Suprapubic skin (tissue), 4 donors: ENCODE results near the gene PRMT5. TPM values are rescaled to one million over a fixed set of nuclear protein-coding genes. Genes with fewer than 3 reads are reported as not detected.

ENCODE experiments used
- DNase-seq, 2 donors: peaks; one replicate each; pipeline ENCODE4 v3.0.0-alpha.2; 2019; ENCODE audit warnings: low spot score in 2 of 2
- H3K27ac ChIP-seq: fragments of 200-600 bp; sonication (generic); one replicate; pipeline ENCODE4 v1.5.1; 2019
- H3K27me3 ChIP-seq: fragments of 200-600 bp; sonication (generic); one replicate; pipeline ENCODE4 v1.5.1; 2019
- H3K36me3 ChIP-seq: fragments of 200-600 bp; sonication (generic); one replicate; pipeline ENCODE4 v1.5.1; 2019
- H3K4me1 ChIP-seq: fragments of 200-600 bp; sonication (generic); one replicate; pipeline ENCODE4 v1.5.1; 2019
- H3K4me3 ChIP-seq: fragments of 200-600 bp; sonication (generic); one replicate; pipeline ENCODE4 v1.5.1; 2019; ENCODE audit warnings: mild to moderate bottlenecking
- H3K9me3 ChIP-seq: fragments of 200-600 bp; sonication (generic); one replicate; pipeline ENCODE4 v1.5.1; 2019
- CTCF ChIP-seq, 2 donors: fragments of 200-600 bp in 1 of 2; fragments of 450-650 bp in 1 of 2; sonication (generic) in 1 of 2; IDR thresholded peaks; one replicate each; pipeline ENCODE4 v1.5.1; 2016 to 2019; ENCODE audit warnings: antibody characterized with exemption in 2 of 2, mild to moderate bottlenecking in 1 of 2, moderate library complexity in 1 of 2
- EP300 ChIP-seq: sonication (generic); formaldehyde crosslinking; IDR thresholded peaks from one replicate; pipeline ENCODE4 v1.6.1; 2017; ENCODE audit warnings: antibody characterized with exemption
- POLR2A ChIP-seq, 2 donors: fragments of 450-650 bp; IDR thresholded peaks; one replicate each; pipeline ENCODE4 v1.6.1; 2017; ENCODE audit warnings: antibody characterized with exemption in 2 of 2, mild to moderate bottlenecking in 2 of 2, moderate library complexity in 2 of 2
- POLR2AphosphoS5 ChIP-seq, 3 donors: sonication (generic); formaldehyde crosslinking; IDR thresholded peaks; one replicate each; pipeline ENCODE4 v1.6.1; 2017; ENCODE audit warnings: antibody characterized with exemption in 3 of 3
- WGBS: methylation state at CpG from one replicate; pipeline ENCODE4 v1.1.5; 2018; 5-methylcytosine and 5-hydroxymethylcytosine counted together
- total RNA-seq, 4 donors: library from RNA; depleted of rRNA; stranded (reverse); fragments of >200 nt; gene quantifications; one replicate each; pipeline ENCODE4 v1.1.0, GENCODE V29; 2016

Gene PRMT5
- total RNA-seq, 4 donors from 2014 or later: 44.0 to 58.4 (median 50.3) TPM

GRCh38 chr14:22888662-22889061, 40.5 kb downstream of the PRMT5 start:
- WGBS: 42% methylated on average over 4 of the region's 4 CpGs
- no peak overlapping the region for H3K27ac ChIP-seq
- H3K4me3 ChIP-seq: no peak overlapping the region
- peaks cover 33% of the 10 kb centered on the region for H3K4me1 ChIP-seq
- H3K9me3 ChIP-seq: no peaks in the 10 kb centered on the region
- no peak for TF ChIP-seq EP300
- TF ChIP-seq POLR2AphosphoS5 (IDR thresholded peaks at IDR 0.05): no peak
- no peak for TF ChIP-seq POLR2A (IDR thresholded peaks at IDR 0.05)
- no peak for TF ChIP-seq CTCF (IDR thresholded peaks at IDR 0.05)
- no peak for DNase-seq
- H3K27me3 ChIP-seq: no peaks in the 10 kb centered on the region
- H3K36me3 ChIP-seq: no peaks in the 10 kb centered on the region

GRCh38 chr14:22887990-22888378, 41.2 kb downstream of the PRMT5 start:
- no CpG with 5 or more reads among the region's 5 CpGs for WGBS
- Histone ChIP-seq H3K27me3 (no peaks in the 10 kb centered on the region), H3K27ac (no peak overlapping the region), H3K4me3 (peak overlapping the region; percentile 55), H3K36me3 (no peaks in the 10 kb centered on the region), H3K9me3 (no peaks in the 10 kb centered on the region), H3K4me1 (peaks cover 39% of the 10 kb centered on the region)
- no peak for DNase-seq
- TF ChIP-seq POLR2A (IDR thresholded peaks at IDR 0.05) (no peak), POLR2AphosphoS5 (IDR thresholded peaks at IDR 0.05) (no peak)

GRCh38 chr14:22887260-22887989, 41.8 kb downstream of the PRMT5 start:
- no peak for DNase-seq

GRCh38 chr14:22886500-22887259, 42.5 kb downstream of the PRMT5 start:
- 8% methylated on average over 16 of the region's 77 CpGs for WGBS
- peaks cover 49% of the 10 kb centered on the region for H3K4me1 ChIP-seq
- no peaks in the 10 kb centered on the region for H3K36me3 ChIP-seq
- H3K27ac ChIP-seq: peak overlapping the region; percentile 64
- H3K9me3 ChIP-seq: no peaks in the 10 kb centered on the region
- DNase-seq: peak; percentile 83 to 88
- no peaks in the 10 kb centered on the region for H3K27me3 ChIP-seq
- peak overlapping the region; percentile 55 for H3K4me3 ChIP-seq
- TF ChIP-seq EP300 (no peak), POLR2A (IDR thresholded peaks at IDR 0.05) (no peak), POLR2AphosphoS5 (IDR thresholded peaks at IDR 0.05) (no peak), CTCF (IDR thresholded peaks at IDR 0.05) (no peak)

More at GRCh38 chr14:22887260-22887989, 41.8 kb downstream of the PRMT5 start:
- Histone ChIP-seq H3K36me3 (no peaks in the 10 kb centered on the region), H3K27me3 (no peaks in the 10 kb centered on the region), H3K4me1 (peaks cover 45% of the 10 kb centered on the region), H3K9me3 (no peaks in the 10 kb centered on the region), H3K4me3 (peak overlapping the region; percentile 55), H3K27ac (peak overlapping the region; percentile 64)
- WGBS: 15% methylated on average over 11 of the region's 11 CpGs
- TF ChIP-seq POLR2AphosphoS5 (IDR thresholded peaks at IDR 0.05) (peak in 1 of 3 donors; percentile 29), POLR2A (IDR thresholded peaks at IDR 0.05) (no peak), CTCF (IDR thresholded peaks at IDR 0.05) (no peak), EP300 (no peak)

GRCh38 chr14:22885975-22886374, 43.2 kb downstream of the PRMT5 start:
- H3K4me1 ChIP-seq: peaks cover 49% of the 10 kb centered on the region
- H3K27me3 ChIP-seq: no peaks in the 10 kb centered on the region
- DNase-seq: no peak
- 75% methylated on average over 21 of the region's 21 CpGs for WGBS
- peak overlapping the region; percentile 55 for H3K4me3 ChIP-seq
- TF ChIP-seq CTCF (IDR thresholded peaks at IDR 0.05) (no peak), POLR2AphosphoS5 (IDR thresholded peaks at IDR 0.05) (no peak), EP300 (no peak), POLR2A (IDR thresholded peaks at IDR 0.05) (no peak)
- H3K27ac ChIP-seq: no peak overlapping the region
- H3K9me3 ChIP-seq: no peaks in the 10 kb centered on the region
- H3K36me3 ChIP-seq: no peaks in the 10 kb centered on the region
